ENCODE data around the gene TMEM129.
"Not testable (repeated sequence)": the region's sequence is repeated elsewhere in the genome, so short reads cannot be mapped to it uniquely, and the experiment has no call there.

Gene TMEM129

GRCh38 chr4:1691737-1692373, 29.3 kb downstream of the TMEM129 start:
- no peak for DNase-seq

- DNase-seq, result no peak
Observed at GRCh38 chr4:1690698-1691097, 30.4 kb downstream of the TMEM129 start.

GRCh38 chr4:1686440-1687036, 34.6 kb downstream of the TMEM129 start:
- DNase-seq, result no peak

GRCh38 chr4:1685235-1686150, 35.6 kb downstream of the TMEM129 start:
- no peak for DNase-seq

- DNase-seq, result no peak
Observed at GRCh38 chr4:1684506-1685234, 36.5 kb downstream of the TMEM129 start.

- peak; percentile 93 for DNase-seq
Observed at GRCh38 chr4:1683736-1684505, 37.2 kb downstream of the TMEM129 start, which contains the start of gene FAM53A. FAM53A (minus strand) TSS chr4:1684313; CDS start chr4:1668741, 15,572 bp downstream.

GRCh38 chr4:1683261-1683735, 37.8 kb downstream of the TMEM129 start:
- DNase-seq, result peak; percentile 2

GRCh38 chr4:1682860-1683259, 38.3 kb downstream of the TMEM129 start:
- no peak for DNase-seq

GRCh38 chr4:1678244-1678643, 42.9 kb downstream of the TMEM129 start:
- no peak for DNase-seq

GRCh38 chr4:1676605-1677525, 44.3 kb downstream of the TMEM129 start:
- DNase-seq, result no peak

GRCh38 chr4:1675802-1676137, 45.4 kb downstream of the TMEM129 start:
- no peak for DNase-seq

GRCh38 chr4:1675136-1675801, 45.9 kb downstream of the TMEM129 start:
- DNase-seq, result no peak

GRCh38 chr4:1674682-1675081, 46.4 kb downstream of the TMEM129 start:
- DNase-seq, result no peak

- DNase-seq, result no peak
Observed at GRCh38 chr4:1673671-1674070, 47.5 kb downstream of the TMEM129 start.

- not testable (repeated sequence) for DNase-seq
Observed at GRCh38 chr4:1671011-1671410, 50.1 kb downstream of the TMEM129 start.

- DNase-seq, result no peak
Observed at GRCh38 chr4:1670279-1670678, 50.8 kb downstream of the TMEM129 start.

- no peak for DNase-seq
Observed at GRCh38 chr4:1669850-1670249, 51.3 kb downstream of the TMEM129 start.

GRCh38 chr4:1669270-1669669, 51.9 kb downstream of the TMEM129 start:
- DNase-seq, result no peak

GRCh38 chr4:1668488-1668840, 52.7 kb downstream of the TMEM129 start:
- no peak for DNase-seq

- no peak for DNase-seq
Observed at GRCh38 chr4:1667273-1667672, 53.9 kb downstream of the TMEM129 start.

- no peak for DNase-seq
Observed at GRCh38 chr4:1666391-1666790, 54.7 kb downstream of the TMEM129 start.
